GM12878 (cell line): ENCODE data around the gene EMX1. TPM values are rescaled to one million over a fixed set of nuclear protein-coding genes. Genes with fewer than 3 reads are reported as not detected.

Experiments used
- ATAC-seq: fragments of 200-7000 bp; cut with Tn5 transposase; 3 replicates; pipeline ENCODE4 v1.9.1; 2020; ENCODE audit warnings: mild to moderate bottlenecking, moderate library complexity
- BruUV-seq: library from RNA; stranded (reverse); fragments of 400-500 nt; replicated peaks from 2 replicates; lab custom pipeline; 2021; lab: Mats Ljungman, UMichigan
- CTCF ChIA-PET: fragments of 300-600 bp; sonication (Branson Sonifier 250); formaldehyde crosslinking; extraction: SDS; loops from one replicate; lab custom pipeline; 2021; ENCODE audit warnings: inconsistent platforms; lab: Yijun Ruan, JAX
- POLR2A ChIA-PET: fragments of 350-600 bp; formaldehyde crosslinking; extraction: SDS; loops from one replicate; lab custom pipeline; 2021; ENCODE audit warnings: inconsistent platforms; lab: Charles Lee
- RAD21 ChIA-PET: fragments of 300-600 bp; sonication (Branson Sonifier 250); formaldehyde crosslinking; loops from one replicate; lab custom pipeline; 2023; ENCODE audit warnings: antibody characterized with exemption; ENCODE audit not compliant: unreplicated experiment; lab: Charles Lee
- SMC1A ChIA-PET: fragments of 300-600 bp; sonication (Branson Sonifier 250); formaldehyde crosslinking; loops from one replicate; lab custom pipeline; 2023; ENCODE audit not compliant: unreplicated experiment, uncharacterized antibody; lab: Charles Lee
- DNase-seq: peaks from one replicate; pipeline ENCODE4 v3.0.0-alpha.2; 2011; ENCODE audit warnings: low read depth, low spot score
- FAIRE-seq: peaks from 3 replicates; lab custom pipeline; 2011; peaks lifted over from hg19 to GRCh38; lab: Jason Lieb, UNC
- H2AFZ ChIP-seq: 2 replicates; pipeline ENCODE4 v1.6.0; 2011; ENCODE audit warnings: low read depth, low read length, control low read depth; ENCODE audit not compliant: control insufficient read depth
- H3K27ac ChIP-seq: 2 replicates; pipeline ENCODE4 v1.5.1; 2011; ENCODE audit warnings: control low read depth; ENCODE audit not compliant: control insufficient read depth, insufficient read depth
- H3K27me3 ChIP-seq, 2 experiments: replicated peaks in 1 of 2; 2 replicates each; pipeline versions ENCODE4 v1.6.0 to v1.6.1; 2011; ENCODE audit warnings: low read length in 1 of 2; ENCODE audit not compliant: control insufficient read depth in 2 of 2, insufficient read depth in 2 of 2
- H3K36me3 ChIP-seq, 2 experiments: 2 replicates each; pipeline ENCODE4 v1.5.1; 2011; ENCODE audit warnings: low read length in 1 of 2; ENCODE audit not compliant: control insufficient read depth in 2 of 2, insufficient read depth in 2 of 2
- H3K4me1 ChIP-seq: 2 replicates; pipeline ENCODE4 v1.6.1; 2011; ENCODE audit warnings: mild to moderate bottlenecking, low read length, moderate library complexity, mixed read lengths; ENCODE audit not compliant: control insufficient read depth, insufficient read depth
- H3K4me2 ChIP-seq: 2 replicates; pipeline ENCODE4 v1.6.0; 2011; ENCODE audit warnings: control low read depth; ENCODE audit not compliant: control insufficient read depth, insufficient read depth
- H3K4me3 ChIP-seq: fragments of 200-600 bp; sonication (generic); 2 replicates; pipeline ENCODE4 v1.5.1; 2016
- H3K79me2 ChIP-seq: 2 replicates; pipeline ENCODE4 v1.6.0; 2011; ENCODE audit warnings: low read length; ENCODE audit not compliant: control insufficient read depth, insufficient read depth
- H3K9ac ChIP-seq: 2 replicates; pipeline ENCODE4 v1.8.0; 2011; ENCODE audit warnings: low read length, control low read depth, mixed read lengths; ENCODE audit not compliant: control insufficient read depth, insufficient read depth
- H3K9me3 ChIP-seq: replicated peaks from 3 replicates; pipeline ENCODE4 v1.5.1; 2011; ENCODE audit warnings: mild to moderate bottlenecking, low read length; ENCODE audit not compliant: control insufficient read depth, insufficient read depth
- H4K20me1 ChIP-seq: 2 replicates; pipeline ENCODE4 v1.6.0; 2011; ENCODE audit not compliant: control insufficient read depth, insufficient read depth
- ATF3 ChIP-seq: IDR thresholded peaks from 2 replicates; pipeline ENCODE4 v1.6.1; 2011; ENCODE audit warnings: low read depth, mild to moderate bottlenecking, low read length, moderate library complexity, borderline replicate concordance; ENCODE audit errors: extremely low read depth
- CHD1 ChIP-seq: IDR thresholded peaks from 2 replicates; pipeline ENCODE4 v1.6.1; 2012; ENCODE audit warnings: low read depth, low read length, improper control_type of control experiment
- CTCF ChIP-seq, 3 experiments: IDR thresholded peaks in 2 of 3; conservative IDR thresholded peaks in 1 of 3; 2 replicates each; pipeline ENCODE4 v1.5.1; 2011; ENCODE audit warnings: low read depth in 3 of 3, low read length in 3 of 3, mild to moderate bottlenecking in 3 of 3, control low read depth in 2 of 3, moderate library complexity in 2 of 3, inconsistent platforms in 1 of 3, mixed read lengths in 1 of 3; ENCODE audit not compliant: control insufficient read depth in 2 of 3, insufficient read depth in 1 of 3; ENCODE audit errors: extremely low read depth in 1 of 3
- IRF3 ChIP-seq: fragments of 450-650 bp; IDR thresholded peaks from 2 replicates; pipeline ENCODE4 v1.6.1; 2014; ENCODE audit warnings: mild to moderate bottlenecking
- POLR2AphosphoS2 ChIP-seq: IDR thresholded peaks from 2 replicates; pipeline ENCODE4 v1.6.1; 2011; ENCODE audit warnings: low read depth, mild to moderate bottlenecking, low read length, improper control_type of control experiment, moderate library complexity
- WGBS: methylation state at CpG from one replicate; pipeline ENCODE4 v1.1.6; 2016; ENCODE audit warnings: low lambda C conversion rate; ENCODE audit not compliant: insufficient replicate concordance, insufficient coverage; ENCODE audit errors: missing lambda C conversion rate; 5-methylcytosine and 5-hydroxymethylcytosine counted together
- in situ Hi-C: fragments of 300-500 bp; cut with MboI; formaldehyde crosslinking; loops from 9 replicates; pipeline ENCODE4 v1.14.3; 2018; ENCODE audit warnings: mixed read lengths
- intact Hi-C: fragments of 100-400 bp; cut with micrococcal nuclease; formaldehyde crosslinking; loops from one replicate; pipeline ENCODE4 v1.14.2; 2022; ENCODE audit not compliant: unreplicated experiment
- polyA plus RNA-seq, 11 experiments: library from polyadenylated mRNA; depleted of rRNA in 4 of 11; unstranded in 6 of 11; stranded (reverse) in 5 of 11; fragments of >200 nt; fragmentation: Nextera tagmentation in 4 of 11; fragmentation: Illumina TruSeq in 1 of 11; extraction: Ambion mirVana in 4 of 11; extraction: Trizol in 1 of 11; gene quantifications; 1 replicate in 1 of 11; 2 replicates in 10 of 11; pipeline versions ENCODE4 v1.2.1 to v1.2.3, GENCODE V29; 2011 to 2016; ENCODE audit warnings: inconsistent platforms in 2 of 11, missing spikeins in 2 of 11, low read depth in 1 of 11
- total RNA-seq, 4 experiments: library from RNA; depleted of rRNA in 3 of 4; stranded (reverse); fragments of >200 nt in 3 of 4; fragmentation: Illumina TruSeq in 1 of 4; extraction: Trizol in 1 of 4; gene quantifications; 2 replicates each; pipeline versions ENCODE4 v1.2.1 to v1.2.3, GENCODE V29; 2013 to 2021

The EMX1 gene
- total and polyA plus RNA-seq, 10 of the 15 experiments (the other 5 are each of a cell fraction or from before 2014, with no cell fraction given): 0.07 to 5.1 (median 1.2) TPM; not detected in 1

GRCh38 chr2:72955228-72956049, 38.1 kb downstream of the EMX1 start:
- FAIRE-seq: no peak
- no peak for TF ChIP-seq POLR2AphosphoS2
- TF ChIP-seq IRF3: no peak
- TF ChIP-seq CHD1: no peak
- TF ChIP-seq CTCF (IDR thresholded peaks at IDR 0.05 in 2 of 3, conservative IDR thresholded peaks at IDR 0.05 in 1 of 3; ENCODE audit: control insufficient read depth in 2 of 3, extremely low read depth in 1 of 3, insufficient read depth in 1 of 3, low read depth in 3 of 3, low read length in 3 of 3): no peak
- no peak for TF ChIP-seq ATF3
- Histone ChIP-seq H3K36me3 (no peaks in the 10 kb centered on the region), H3K4me3 (no peak overlapping the region), H3K27ac (no peak overlapping the region), H3K27me3 (no peaks in the 10 kb centered on the region), H3K9ac (no peak overlapping the region), H3K4me2 (no peak overlapping the region), H3K4me1 (no peaks in the 10 kb centered on the region), H2AFZ (no peak overlapping the region), H3K9me3 (no peaks in the 10 kb centered on the region), H4K20me1 (no peaks in the 10 kb centered on the region), H3K79me2 (no peaks in the 10 kb centered on the region)
- intact Hi-C loops: no loop called here
- 70% methylated on average over 24 of the region's 24 CpGs for WGBS
- ChIA-PET RAD21 (no interaction called here), CTCF (interaction anchor here (2.7 to 5.0 kb wide), 2 partner anchors 19 to 62 kb away, joined by 9 to 62 read pairs; no protein-coding TSS in a partner anchor), SMC1A (interaction anchor here (2.1 kb wide), 1 partner anchor 62 kb away, joined by 13 read pairs; no protein-coding TSS in a partner anchor), POLR2A (interaction anchor here (1.0 kb wide), 1 partner anchor 29 kb away, joined by 3 read pairs; no protein-coding TSS in a partner anchor)
- no peak for ATAC-seq
- no TSS peak for BruUV-seq
- DNase-seq: no peak
- in situ Hi-C loops: no loop called here
